ENCODE measurements around the gene LAMTOR4.
"Not testable (repeated sequence)": the region's sequence is repeated elsewhere in the genome, so short reads cannot be mapped to it uniquely, and the experiment has no call there.

Gene LAMTOR4

DNA sequence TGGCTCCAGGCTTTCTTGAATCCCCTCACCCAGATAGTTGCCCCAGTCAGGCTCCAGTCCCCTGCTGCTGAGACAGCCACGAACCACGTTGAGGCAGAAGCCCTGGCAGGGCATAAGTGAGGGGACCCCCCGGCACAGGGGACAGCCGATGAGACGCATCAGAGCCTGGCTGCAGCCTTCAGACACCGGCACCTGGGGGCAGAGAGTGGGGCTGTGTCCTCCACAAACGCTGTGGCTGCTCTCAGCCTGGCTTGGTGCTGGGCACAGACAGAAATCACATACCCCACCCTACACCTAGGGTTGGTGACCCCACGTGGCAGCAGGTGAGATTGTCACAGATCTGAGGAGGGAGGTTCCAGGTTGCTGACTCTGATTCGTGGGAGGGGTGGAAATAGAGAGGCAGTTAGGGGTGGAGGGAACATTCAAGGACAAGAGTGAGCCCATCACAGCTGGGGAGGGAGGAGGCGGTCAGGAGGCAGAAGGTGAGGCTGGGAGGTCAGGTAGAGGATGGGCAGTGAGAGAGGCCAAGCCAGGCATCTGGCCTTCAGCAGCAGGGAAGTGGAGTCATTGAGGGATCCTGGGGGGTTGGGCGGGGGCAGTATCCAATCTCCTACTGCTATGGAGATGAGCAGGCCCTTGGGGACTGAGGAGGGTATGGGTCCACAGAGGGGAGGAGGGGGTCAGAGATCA, 25.2 kb downstream of the LAMTOR4 start:
- DNase-seq, result no peak

DNA sequence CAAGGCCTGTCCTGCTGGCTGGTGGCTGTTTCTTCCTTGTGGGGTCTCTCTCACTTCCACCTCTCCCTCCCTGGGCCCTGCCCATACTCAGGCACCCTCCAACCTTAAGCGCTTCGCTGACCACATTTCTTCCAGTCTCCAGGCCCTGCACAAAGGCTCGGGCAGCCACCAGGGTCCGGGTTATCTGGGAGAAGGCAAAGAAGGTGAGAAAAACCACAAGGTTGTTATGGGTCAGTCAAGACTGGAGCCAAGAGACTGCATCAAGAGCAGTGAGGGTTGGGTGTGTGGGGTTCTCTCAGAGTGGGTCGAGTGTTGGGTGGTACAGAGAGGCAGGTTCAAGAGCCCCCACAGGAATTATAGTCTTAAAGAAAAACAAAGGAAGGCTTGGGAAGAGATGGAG, 25.9 kb downstream of the LAMTOR4 start:
- DNase-seq, result no peak

DNA sequence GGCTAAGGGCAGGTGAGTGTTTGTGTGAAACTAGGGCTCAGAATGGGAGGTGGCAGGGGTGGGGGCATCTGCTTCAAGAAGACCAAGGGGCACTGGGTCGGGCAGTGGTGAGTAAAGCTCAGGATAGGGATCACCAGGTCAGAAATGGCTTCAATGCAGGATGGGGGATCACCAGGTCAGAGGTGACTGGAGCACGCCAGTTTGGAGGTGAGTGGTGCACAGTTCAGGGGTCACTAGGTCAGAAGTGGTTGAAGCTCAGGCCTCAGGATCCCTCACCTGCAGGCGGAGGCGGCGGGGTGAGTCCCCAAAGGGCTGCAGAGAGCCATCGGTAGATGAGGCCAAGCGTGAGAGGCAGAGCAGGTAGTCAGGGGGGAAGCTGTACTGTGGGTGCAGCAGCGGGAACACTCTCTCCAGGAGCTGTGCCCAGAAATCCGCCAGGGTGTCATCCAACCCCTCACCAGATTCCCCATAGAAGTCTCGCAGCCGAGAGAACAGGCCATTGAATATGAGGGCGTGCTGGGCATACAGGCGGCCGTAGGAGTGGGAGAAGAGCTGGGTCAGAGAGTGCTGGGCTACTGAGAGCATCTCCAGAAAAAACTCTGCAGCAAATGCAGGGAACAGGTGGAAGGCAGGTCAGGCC, 26.7 kb downstream of the LAMTOR4 start:
- DNase-seq, result no peak

DNA sequence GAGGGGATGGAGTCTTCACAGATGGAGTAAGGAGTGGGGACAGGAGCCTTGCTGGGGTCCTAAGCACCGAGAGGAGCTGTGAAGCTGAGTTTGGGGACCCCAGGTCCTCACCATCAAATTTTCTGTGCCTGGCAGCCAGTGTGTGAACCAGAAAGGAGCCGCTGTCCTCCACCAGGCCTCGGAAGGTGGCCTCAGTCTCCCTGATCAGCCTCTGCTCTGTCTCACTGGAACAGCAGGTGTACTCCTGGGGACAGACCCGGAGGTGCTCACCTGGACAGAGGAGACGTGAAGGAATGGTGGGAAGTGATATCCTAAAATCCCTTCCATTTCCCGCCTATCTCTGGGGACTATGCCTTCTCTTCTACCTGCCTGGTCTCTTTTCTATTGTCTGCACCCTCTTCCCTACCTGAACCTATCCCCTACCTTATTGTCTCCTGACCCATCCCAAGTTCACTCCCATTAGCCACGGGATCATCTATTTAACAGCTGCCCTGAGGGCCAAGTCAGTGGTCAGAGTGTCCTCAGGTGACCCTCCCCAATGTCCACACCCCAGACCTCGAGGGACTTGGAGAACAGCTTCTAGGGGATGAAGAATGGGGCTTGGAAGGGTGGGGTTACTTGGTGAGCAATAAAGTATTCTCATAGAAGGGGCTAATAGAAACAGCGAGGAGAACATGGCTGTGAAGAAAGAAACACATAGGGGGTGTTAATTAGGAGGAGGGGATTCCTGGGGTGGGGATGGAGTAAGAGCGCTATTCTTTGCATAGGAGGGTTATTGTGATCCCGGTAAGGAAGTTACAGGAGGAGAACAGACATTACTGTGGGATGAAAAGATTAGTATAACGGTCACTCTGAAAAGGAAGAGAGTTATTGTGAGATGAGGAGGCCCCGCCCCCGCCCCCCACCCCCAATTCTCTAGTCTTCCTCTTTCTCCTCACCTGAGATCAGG, 27.7 kb downstream of the LAMTOR4 start:
- no peak for DNase-seq

GRCh38 chr7:100177045-100178001, 28.6 kb downstream of the LAMTOR4 start, which contains the start of the genes GPC2 and STAG3:
GPC2 (minus strand) TSS chr7:100177381; CDS start chr7:100177199, 182 bp downstream.
STAG3 (plus strand) TSS chr7:100177918; CDS start chr7:100180557, 2,639 bp downstream.
- DNase-seq, result peak; percentile 98

- not testable (repeated sequence) for DNase-seq
These were observed 31.4 kb downstream of the LAMTOR4 start for GRCh38 chr7:100180084-100180483.

- not testable (repeated sequence) for DNase-seq
These were observed 33.9 kb downstream of the LAMTOR4 start for GRCh38 chr7:100182616-100183015.

DNA sequence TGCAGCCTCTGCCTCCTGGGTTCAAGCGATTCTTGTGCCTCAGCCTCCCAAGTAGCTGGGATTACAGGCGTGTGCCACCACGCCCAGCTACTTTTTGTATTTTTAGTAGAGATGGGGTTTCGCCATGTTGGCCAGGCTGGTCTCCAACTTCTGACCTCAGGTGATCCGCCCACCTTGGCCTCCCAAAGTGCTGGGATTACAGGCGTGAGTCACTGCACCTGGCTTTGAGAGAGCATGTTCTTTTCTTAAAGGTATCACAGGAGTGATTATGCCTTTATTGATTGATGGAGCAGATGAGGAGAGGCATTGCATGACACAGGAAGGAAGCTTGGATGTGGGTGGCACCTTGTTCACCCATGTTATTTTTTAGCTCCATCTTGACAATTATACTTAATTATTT, 34.4 kb downstream of the LAMTOR4 start:
- DNase-seq, result not testable (repeated sequence)

DNA sequence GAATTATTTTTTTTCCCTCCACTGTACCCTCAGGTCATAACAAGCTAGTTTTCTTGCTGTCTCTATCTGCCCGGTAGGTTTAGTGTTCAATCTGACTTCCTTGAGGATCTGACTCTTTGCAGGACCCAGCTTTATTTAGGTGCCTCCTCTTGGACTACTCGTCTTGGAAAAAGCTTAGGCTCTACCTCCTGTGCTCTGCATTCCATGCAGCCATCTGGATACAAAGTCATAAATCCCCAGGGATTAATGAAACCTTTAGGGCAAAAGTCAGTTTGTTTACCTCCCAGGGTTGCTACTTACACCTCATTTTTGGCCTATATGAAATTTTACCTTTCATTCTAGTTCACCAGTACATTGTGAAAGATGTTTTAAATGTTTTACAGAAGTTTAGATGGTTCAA, 37.0 kb downstream of the LAMTOR4 start:
- DNase-seq, result no peak

- no peak for DNase-seq
These were observed 40.3 kb downstream of the LAMTOR4 start for GRCh38 chr7:100189061-100189460.

DNA sequence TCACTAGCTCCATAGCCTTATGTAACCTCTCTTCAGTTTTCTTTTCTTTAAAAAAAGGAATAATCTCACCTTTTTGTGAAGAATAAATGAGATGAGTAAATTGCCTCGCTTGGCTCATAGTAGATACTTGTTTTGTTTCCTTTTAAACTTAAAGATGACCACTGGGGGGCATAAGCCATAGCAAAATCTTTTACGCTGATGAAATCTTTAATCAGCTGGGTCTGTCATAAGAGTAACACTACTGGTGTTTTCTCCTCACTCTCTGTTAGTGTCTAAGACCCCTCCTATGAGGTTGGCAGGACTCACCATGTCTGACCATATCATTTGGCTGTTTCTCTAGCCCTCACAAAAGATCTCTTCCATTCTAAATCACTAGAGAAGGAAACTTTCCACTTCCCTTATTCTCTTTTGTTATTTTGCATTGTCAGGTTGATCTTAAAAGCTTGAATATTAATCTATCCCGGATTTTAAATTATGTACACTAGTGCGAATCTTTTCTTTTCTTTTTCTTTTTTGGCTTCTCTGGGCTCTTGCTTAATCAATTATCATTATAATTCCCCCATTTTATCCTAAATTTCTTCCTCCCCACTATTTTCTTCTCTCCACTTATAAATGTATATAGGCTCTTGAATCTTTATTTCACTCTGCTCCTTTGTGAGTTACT, 41.5 kb downstream of the LAMTOR4 start:
- DNase-seq, result no peak

GRCh38 chr7:100191775-100192174, 43.1 kb downstream of the LAMTOR4 start:
- DNase-seq, result no peak

- not testable (repeated sequence) for DNase-seq
These were observed 43.7 kb downstream of the LAMTOR4 start for GRCh38 chr7:100192281-100192862.

- no peak for DNase-seq
These were observed 44.3 kb downstream of the LAMTOR4 start for GRCh38 chr7:100192969-100193368.

GRCh38 chr7:100195222-100195621, 46.5 kb downstream of the LAMTOR4 start:
- DNase-seq, result no peak

DNA sequence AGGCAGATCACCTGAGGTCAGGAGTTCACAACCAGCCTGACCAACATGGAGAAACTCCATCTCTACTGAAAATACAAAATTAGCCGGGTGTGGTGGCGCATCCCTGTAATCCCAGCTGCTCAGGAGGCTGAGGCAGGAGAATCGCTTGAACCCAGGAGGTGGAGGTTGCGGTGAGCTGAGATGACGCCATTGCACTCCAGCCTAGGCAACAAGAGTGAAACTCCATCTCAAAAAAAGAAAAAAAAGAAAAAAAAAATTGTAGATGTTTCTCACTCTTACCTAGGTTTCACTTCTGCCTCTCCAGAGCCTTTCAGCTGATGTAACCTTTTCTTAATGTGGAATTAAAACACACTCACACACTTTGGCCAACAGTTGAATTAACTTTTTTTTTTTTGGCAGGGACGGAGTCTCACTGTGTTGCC, 47.2 kb downstream of the LAMTOR4 start:
- DNase-seq, result not testable (repeated sequence)

- no peak for DNase-seq
These were observed 49.5 kb downstream of the LAMTOR4 start for GRCh38 chr7:100198266-100198665.

DNA sequence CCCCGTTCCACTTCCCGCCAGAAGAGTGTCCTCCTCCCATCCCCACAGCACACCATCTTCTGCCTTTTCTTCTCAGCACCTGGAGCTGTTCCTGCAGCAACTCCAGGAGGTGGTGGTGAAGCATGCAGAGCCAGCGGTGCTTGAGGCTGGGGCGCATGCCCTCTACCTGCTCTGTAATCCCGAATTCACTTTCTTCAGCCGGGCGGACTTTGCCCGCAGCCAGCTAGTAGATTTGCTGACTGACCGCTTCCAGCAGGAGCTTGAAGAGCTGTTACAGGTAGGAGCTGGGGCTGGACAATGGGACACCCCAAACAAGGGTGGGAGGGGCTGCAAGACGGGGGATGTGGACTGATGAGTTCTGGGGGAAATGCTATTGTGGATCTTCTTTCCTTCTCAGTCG, 52.0 kb downstream of the LAMTOR4 start:
- no peak for DNase-seq

Data from activated naive CD4-positive, alpha-beta T cell treated with anti-CD3 and anti-CD28 coated beads, Interleukin-2, amount 50 U/mL, for 16 hours (primary cell).